Panc1 (cell line): ENCODE results near the gene KRAS.

ENCODE experiments used
- CTCF ChIP-seq: fragments of 450-650 bp; IDR thresholded peaks from 2 replicates; pipeline ENCODE4 v1.5.1; 2017; ENCODE audit warnings: mild to moderate bottlenecking
- POLR2AphosphoS5 ChIP-seq: IDR thresholded peaks from 2 replicates; pipeline ENCODE4 v1.6.1; 2012; ENCODE audit warnings: mild to moderate bottlenecking, low read depth, low read length, moderate library complexity
- REST ChIP-seq, 2 experiments: IDR thresholded peaks; 2 replicates each; pipeline ENCODE4 v1.6.1; 2011 to 2012; ENCODE audit warnings: low read depth in 2 of 2, control low read depth in 1 of 2, low read length in 1 of 2, mild to moderate bottlenecking in 1 of 2, moderate library complexity in 1 of 2; ENCODE audit not compliant: insufficient read depth in 1 of 2
- SIN3A ChIP-seq: IDR thresholded peaks from 2 replicates; pipeline ENCODE4 v1.6.1; 2012; ENCODE audit warnings: low read depth, mild to moderate bottlenecking, low read length, moderate library complexity, borderline replicate concordance; ENCODE audit not compliant: insufficient read depth
- TCF7L2 ChIP-seq: IDR thresholded peaks from 2 replicates; pipeline ENCODE4 v1.6.1; 2011; ENCODE audit warnings: mild to moderate bottlenecking, low read depth, low read length, inconsistent platforms

DNA sequence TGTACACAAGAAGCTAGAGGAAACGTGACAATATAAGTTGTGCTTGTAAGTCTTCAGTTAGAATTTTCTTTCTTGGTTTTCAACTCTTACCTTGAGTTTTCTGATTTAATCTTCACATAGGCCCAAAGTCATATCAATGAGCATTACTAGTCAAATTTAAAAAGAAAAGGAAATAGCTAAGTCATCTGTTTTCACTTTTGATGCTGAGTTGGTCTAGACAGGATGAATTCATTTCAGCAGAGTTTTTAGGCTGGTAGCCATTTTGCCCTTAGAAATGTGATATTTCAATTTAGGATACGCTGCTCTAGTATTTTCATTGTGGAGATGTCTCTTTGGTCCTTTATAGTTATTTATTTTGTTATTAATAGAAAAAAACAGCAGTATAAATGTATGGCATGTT lies 44.6 kb upstream of the KRAS start:
- TF ChIP-seq CTCF = no peak
- no peak for TF ChIP-seq POLR2AphosphoS5
- no peak for TF ChIP-seq SIN3A
- no peak for TF ChIP-seq TCF7L2
- no peak for TF ChIP-seq REST (IDR thresholded peaks at IDR 0.05; ENCODE audit: insufficient read depth in 1 of 2, low read depth in 2 of 2, low read length in 1 of 2)
